K562 (cell line): Measurements from ENCODE around the gene MYO3B. TPM values are rescaled to one million over a fixed set of nuclear protein-coding genes. Genes with fewer than 3 reads are reported as not detected.
A peak's percentile ranks its signal among the peaks of the same experiment; 100 is the strongest.

ENCODE experiments used
- ARNT ChIP-seq, 2 experiments: fragments of 450-650 bp; IDR thresholded peaks; 2 replicates each; pipeline ENCODE4 v1.6.1; 2016; ENCODE audit warnings: mild to moderate bottlenecking in 1 of 2
- FOXK2 ChIP-seq, 2 experiments: fragments of 450-650 bp; IDR thresholded peaks in 1 of 2; conservative IDR thresholded peaks in 1 of 2; 2 replicates each; pipeline ENCODE4 v1.6.1; 2016; ENCODE audit warnings: low read depth in 2 of 2, mild to moderate bottlenecking in 1 of 2
- FOXP1 ChIP-seq: sonication (generic); formaldehyde crosslinking; IDR thresholded peaks from 2 replicates; pipeline ENCODE4 v1.8.0; 2022; ENCODE audit warnings: mild to moderate bottlenecking, missing genetic modification reagents
- GTF2E2 ChIP-seq: fragments of 200-800 bp; sonication (Bioruptor generic); IDR thresholded peaks from 2 replicates; pipeline ENCODE4 v1.6.1; 2016; ENCODE audit warnings: missing genetic modification characterization, missing compliant biosample characterization
- NFATC3 ChIP-seq: fragments of 450-650 bp; IDR thresholded peaks from 2 replicates; pipeline ENCODE4 v1.6.1; 2017; ENCODE audit warnings: mild to moderate bottlenecking
- OTX1 ChIP-seq: fragments of 450-650 bp; formaldehyde crosslinking; IDR thresholded peaks from 2 replicates; pipeline ENCODE4 v1.4.0; 2022; ENCODE audit warnings: mild to moderate bottlenecking
- PRPF4 ChIP-seq: fragments of 200-400 bp; formaldehyde crosslinking; IDR thresholded peaks from one replicate; pipeline ENCODE4 v1.6.1; 2017; ENCODE audit warnings: low read length, low read depth, mild to moderate bottlenecking; ENCODE audit not compliant: insufficient read depth, poor library complexity, severe bottlenecking
- SMARCE1 ChIP-seq: fragments of 450-650 bp; IDR thresholded peaks from 2 replicates; pipeline ENCODE4 v1.7.1; 2016; ENCODE audit warnings: mild to moderate bottlenecking
- TCF3 ChIP-seq: sonication (generic); formaldehyde crosslinking; IDR thresholded peaks from 2 replicates; pipeline ENCODE4 v1.4.0; 2020; ENCODE audit warnings: mild to moderate bottlenecking, missing genetic modification reagents
- YBX1 ChIP-seq: fragments of 450-650 bp; IDR thresholded peaks from 2 replicates; pipeline ENCODE4 v1.7.1; 2016; ENCODE audit warnings: mild to moderate bottlenecking
- ZBED1 ChIP-seq: IDR thresholded peaks from 2 replicates; pipeline ENCODE4 v1.6.1; 2014
- ZNF316 ChIP-seq: fragments of 450-650 bp; IDR thresholded peaks from 2 replicates; pipeline ENCODE4 v1.6.1; 2016
- ZNF436 ChIP-seq: fragments of 250-450, 450-650 bp; sonication (Bioruptor Pico); formaldehyde crosslinking; IDR thresholded peaks from 2 replicates; pipeline ENCODE4 v1.7.0; 2020; ENCODE audit warnings: mild to moderate bottlenecking
- polyA plus RNA-seq, 8 experiments: library from polyadenylated mRNA; depleted of rRNA in 4 of 8; stranded (reverse) in 5 of 8; unstranded in 3 of 8; fragments of >200 nt; fragmentation: Nextera tagmentation in 2 of 8; fragmentation: Illumina TruSeq in 1 of 8; extraction: Ambion mirVana in 2 of 8; extraction: Trizol in 1 of 8; gene quantifications; 2 replicates each; pipeline versions ENCODE4 v1.2.1 to v1.2.3, GENCODE V29; 2011 to 2014; ENCODE audit warnings: inconsistent platforms in 1 of 8, missing spikeins in 1 of 8
- total RNA-seq, 7 experiments: library from RNA; depleted of rRNA in 6 of 7; stranded (reverse); fragments of >200 nt in 6 of 7; fragmentation: Illumina TruSeq in 2 of 7; extraction: Trizol in 2 of 7; gene quantifications; 2 replicates each; pipeline versions ENCODE4 v1.2.1 to v1.2.3, GENCODE V29; 2011 to 2021; ENCODE audit warnings: low replicate concordance in 1 of 7
- TF ChIP-seq, protein P1 (sequence below): sonication (generic); formaldehyde crosslinking; IDR thresholded peaks from 2 replicates; pipeline ENCODE4 v1.8.1; 2023; ENCODE audit warnings: mild to moderate bottlenecking, missing genetic modification reagents
- TF ChIP-seq, protein P2 (sequence below): IDR thresholded peaks from 2 replicates; pipeline ENCODE4 v1.6.1; 2014; ENCODE audit warnings: antibody characterized with exemption
- TF ChIP-seq, protein P3 (sequence below): fragments of 450-650 bp; formaldehyde crosslinking; IDR thresholded peaks from 2 replicates; pipeline ENCODE4 v1.4.0; 2020; ENCODE audit warnings: mild to moderate bottlenecking, moderate library complexity

MYO3B gene
- total and polyA plus RNA-seq, 9 of the 15 experiments (the other 6 are each of a cell fraction or from before 2014, with no cell fraction given), result 2.7 to 6.5 (median 3.6) TPM

DNA sequence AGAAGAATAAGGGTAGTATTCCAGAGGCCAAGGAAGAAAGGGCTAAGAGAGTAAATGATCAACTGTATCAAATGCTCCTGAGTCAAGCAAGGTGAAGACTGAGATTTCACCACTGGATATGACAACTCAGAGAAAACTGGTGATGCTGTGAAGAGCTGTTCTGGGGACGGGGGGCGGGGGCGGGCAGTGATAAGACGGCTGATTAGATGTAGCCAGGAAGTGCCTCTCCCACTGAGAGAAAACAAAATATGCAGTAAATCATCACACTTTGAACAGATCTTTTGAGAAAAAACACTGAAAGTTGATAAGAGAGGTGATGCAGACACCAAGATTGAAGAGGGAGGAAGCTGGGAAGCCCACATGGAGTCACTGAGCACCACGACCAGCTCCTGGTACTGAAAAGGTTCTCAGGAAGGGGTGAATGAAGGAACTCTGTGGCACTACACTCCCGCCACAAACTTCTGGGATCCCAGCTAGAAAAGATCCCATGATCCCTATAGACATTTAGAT is 75.8 kb downstream of the MYO3B start (continued):
- TF ChIP-seq, protein P1, sequence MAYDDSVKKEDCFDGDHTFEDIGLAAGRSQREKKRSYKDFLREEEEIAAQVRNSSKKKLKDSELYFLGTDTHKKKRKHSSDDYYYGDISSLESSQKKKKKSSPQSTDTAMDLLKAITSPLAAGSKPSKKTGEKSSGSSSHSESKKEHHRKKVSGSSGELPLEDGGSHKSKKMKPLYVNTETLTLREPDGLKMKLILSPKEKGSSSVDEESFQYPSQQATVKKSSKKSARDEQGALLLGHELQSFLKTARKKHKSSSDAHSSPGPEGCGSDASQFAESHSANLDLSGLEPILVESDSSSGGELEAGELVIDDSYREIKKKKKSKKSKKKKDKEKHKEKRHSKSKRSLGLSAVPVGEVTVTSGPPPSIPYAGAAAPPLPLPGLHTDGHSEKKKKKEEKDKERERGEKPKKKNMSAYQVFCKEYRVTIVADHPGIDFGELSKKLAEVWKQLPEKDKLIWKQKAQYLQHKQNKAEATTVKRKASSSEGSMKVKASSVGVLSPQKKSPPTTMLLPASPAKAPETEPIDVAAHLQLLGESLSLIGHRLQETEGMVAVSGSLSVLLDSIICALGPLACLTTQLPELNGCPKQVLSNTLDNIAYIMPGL, result no peak
- TF ChIP-seq PRPF4, result no peak
- peak; percentile 65; the same call in 1 of the 2 replicates for TF ChIP-seq SMARCE1
- TF ChIP-seq NFATC3, result no peak
- TF ChIP-seq ZNF316, result no peak
- TF ChIP-seq FOXK2 (conservative IDR thresholded peaks at IDR 0.05 in 1 of 2, IDR thresholded peaks at IDR 0.05 in 1 of 2; ENCODE audit: low read depth in 2 of 2), result no peak
- TF ChIP-seq ARNT (IDR thresholded peaks at IDR 0.05), result no peak
- no peak for TF ChIP-seq FOXP1 (CRISPR knock-in tag)
- TF ChIP-seq TCF3 (CRISPR knock-in tag), result no peak
- no peak for TF ChIP-seq OTX1
- TF ChIP-seq, protein P2, sequence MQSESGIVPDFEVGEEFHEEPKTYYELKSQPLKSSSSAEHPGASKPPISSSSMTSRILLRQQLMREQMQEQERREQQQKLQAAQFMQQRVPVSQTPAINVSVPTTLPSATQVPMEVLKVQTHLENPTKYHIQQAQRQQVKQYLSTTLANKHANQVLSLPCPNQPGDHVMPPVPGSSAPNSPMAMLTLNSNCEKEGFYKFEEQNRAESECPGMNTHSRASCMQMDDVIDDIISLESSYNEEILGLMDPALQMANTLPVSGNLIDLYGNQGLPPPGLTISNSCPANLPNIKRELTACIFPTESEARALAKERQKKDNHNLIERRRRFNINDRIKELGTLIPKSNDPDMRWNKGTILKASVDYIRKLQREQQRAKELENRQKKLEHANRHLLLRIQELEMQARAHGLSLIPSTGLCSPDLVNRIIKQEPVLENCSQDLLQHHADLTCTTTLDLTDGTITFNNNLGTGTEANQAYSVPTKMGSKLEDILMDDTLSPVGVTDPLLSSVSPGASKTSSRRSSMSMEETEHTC, result no peak
- TF ChIP-seq GTF2E2 (tag), result no peak
- no peak for TF ChIP-seq ZNF436 (CRISPR knock-in tag)
- TF ChIP-seq, protein P3, sequence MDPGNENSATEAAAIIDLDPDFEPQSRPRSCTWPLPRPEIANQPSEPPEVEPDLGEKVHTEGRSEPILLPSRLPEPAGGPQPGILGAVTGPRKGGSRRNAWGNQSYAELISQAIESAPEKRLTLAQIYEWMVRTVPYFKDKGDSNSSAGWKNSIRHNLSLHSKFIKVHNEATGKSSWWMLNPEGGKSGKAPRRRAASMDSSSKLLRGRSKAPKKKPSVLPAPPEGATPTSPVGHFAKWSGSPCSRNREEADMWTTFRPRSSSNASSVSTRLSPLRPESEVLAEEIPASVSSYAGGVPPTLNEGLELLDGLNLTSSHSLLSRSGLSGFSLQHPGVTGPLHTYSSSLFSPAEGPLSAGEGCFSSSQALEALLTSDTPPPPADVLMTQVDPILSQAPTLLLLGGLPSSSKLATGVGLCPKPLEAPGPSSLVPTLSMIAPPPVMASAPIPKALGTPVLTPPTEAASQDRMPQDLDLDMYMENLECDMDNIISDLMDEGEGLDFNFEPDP (CRISPR knock-in tag), result no peak
- TF ChIP-seq YBX1, result no peak
- TF ChIP-seq ZBED1, result no peak
